ENCODE measurements around the gene USP10.

Gene USP10

GRCh38 chr16:84754956-84755672 lies 55.3 kb downstream of the USP10 start:
- TF ChIP-seq JUND (IDR thresholded peaks at IDR 0.05; ENCODE audit: low read depth) = no peak
- DNase-seq (ENCODE audit: low read depth in 1 of 2, low spot score in 1 of 2) = no peak
- in situ Hi-C loops (cut with HindIII; ENCODE audit: low pct_unique_long_range_greater_than_20kb, low sequenced_read_pairs) = no loop called here

- no peak for TF ChIP-seq JUND (IDR thresholded peaks at IDR 0.05; ENCODE audit: low read depth)
- DNase-seq (ENCODE audit: low read depth in 1 of 2, low spot score in 1 of 2) = no peak
- in situ Hi-C loops (cut with HindIII; ENCODE audit: low pct_unique_long_range_greater_than_20kb, low sequenced_read_pairs) = no loop called here
Measured at GRCh38 chr16:84756830-84757229, 57.0 kb downstream of the USP10 start.

DNA sequence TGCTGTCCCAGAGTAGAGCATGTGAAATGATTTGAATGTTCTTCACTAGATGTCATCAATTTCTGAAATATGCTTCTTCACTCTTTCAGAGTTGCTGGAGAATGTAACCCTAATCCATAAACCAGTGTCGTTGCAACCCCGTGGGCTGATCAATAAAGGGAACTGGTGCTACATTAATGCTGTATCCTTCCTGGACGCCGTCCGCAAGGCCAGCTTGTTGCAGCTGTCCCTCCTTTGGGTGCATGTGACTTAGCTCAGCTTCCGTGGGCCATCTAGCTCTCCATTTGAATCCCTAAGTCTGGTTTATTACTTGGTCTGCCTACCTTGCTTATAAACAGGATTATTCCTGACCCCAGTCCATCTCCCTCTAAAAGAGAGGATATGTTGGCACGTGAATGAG lies 58.8 kb downstream of the USP10 start:
- DNase-seq (ENCODE audit: low read depth in 1 of 2, low spot score in 1 of 2) = no peak
- in situ Hi-C loops (cut with HindIII; ENCODE audit: low pct_unique_long_range_greater_than_20kb, low sequenced_read_pairs) = no loop called here
- TF ChIP-seq JUND (IDR thresholded peaks at IDR 0.05; ENCODE audit: low read depth) = no peak

DNA sequence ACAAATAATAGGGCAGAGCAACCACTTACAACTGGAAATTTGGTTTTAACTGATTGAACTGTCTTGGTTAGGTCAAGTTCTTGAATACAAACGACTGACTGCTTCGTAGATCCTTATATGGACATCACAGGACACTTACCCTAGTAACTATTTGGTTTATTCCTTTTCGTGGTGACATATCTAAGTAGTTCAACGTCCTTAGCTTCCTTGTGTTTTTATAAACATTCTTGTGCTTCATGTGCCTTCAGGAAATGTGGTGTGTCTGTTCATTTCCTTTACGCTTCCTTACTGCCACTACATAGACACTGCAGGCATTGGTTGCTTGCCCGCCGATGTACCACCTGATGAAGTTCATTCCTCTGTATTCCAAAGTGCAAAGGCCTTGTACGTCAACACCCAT lies 59.3 kb downstream of the USP10 start:
- in situ Hi-C loops (cut with HindIII; ENCODE audit: low pct_unique_long_range_greater_than_20kb, low sequenced_read_pairs) = no loop called here
- TF ChIP-seq JUND (IDR thresholded peaks at IDR 0.05; ENCODE audit: low read depth) = no peak

GRCh38 chr16:84759906-84760305 lies 60.1 kb downstream of the USP10 start:
- no peak for TF ChIP-seq JUND (IDR thresholded peaks at IDR 0.05; ENCODE audit: low read depth)
- DNase-seq (ENCODE audit: low read depth in 1 of 2, low spot score in 1 of 2) = peak in 1 of 2 experiments; percentile 69
- in situ Hi-C loops (cut with HindIII; ENCODE audit: low pct_unique_long_range_greater_than_20kb, low sequenced_read_pairs) = no loop called here

More for the DNA sequence above, 59.3 kb downstream of the USP10 start:
- DNase-seq (ENCODE audit: low read depth in 1 of 2, low spot score in 1 of 2) = no peak

- DNase-seq (ENCODE audit: low read depth in 1 of 2, low spot score in 1 of 2) = no peak
- in situ Hi-C loops (cut with HindIII; ENCODE audit: low pct_unique_long_range_greater_than_20kb, low sequenced_read_pairs) = no loop called here
- TF ChIP-seq JUND (IDR thresholded peaks at IDR 0.05; ENCODE audit: low read depth) = no peak
Measured at GRCh38 chr16:84761448-84762368, 61.9 kb downstream of the USP10 start.

GRCh38 chr16:84763164-84763563 lies 63.4 kb downstream of the USP10 start:
- DNase-seq (ENCODE audit: low read depth in 1 of 2, low spot score in 1 of 2) = no peak
- TF ChIP-seq JUND (IDR thresholded peaks at IDR 0.05; ENCODE audit: low read depth) = no peak
- in situ Hi-C loops (cut with HindIII; ENCODE audit: low pct_unique_long_range_greater_than_20kb, low sequenced_read_pairs) = no loop called here

- DNase-seq (ENCODE audit: low read depth in 1 of 2, low spot score in 1 of 2) = no peak
- no peak for TF ChIP-seq JUND (IDR thresholded peaks at IDR 0.05; ENCODE audit: low read depth)
- in situ Hi-C loops (cut with HindIII; ENCODE audit: low pct_unique_long_range_greater_than_20kb, low sequenced_read_pairs) = no loop called here
Measured at GRCh38 chr16:84763629-84764028, 63.8 kb downstream of the USP10 start.

- TF ChIP-seq JUND (IDR thresholded peaks at IDR 0.05; ENCODE audit: low read depth) = no peak
- no peak for DNase-seq (ENCODE audit: low read depth in 1 of 2, low spot score in 1 of 2)
- in situ Hi-C loops (cut with HindIII; ENCODE audit: low pct_unique_long_range_greater_than_20kb, low sequenced_read_pairs) = no loop called here
Measured at GRCh38 chr16:84764970-84765369, 65.2 kb downstream of the USP10 start.

- TF ChIP-seq JUND (IDR thresholded peaks at IDR 0.05; ENCODE audit: low read depth) = no peak
- in situ Hi-C loops (cut with HindIII; ENCODE audit: low pct_unique_long_range_greater_than_20kb, low sequenced_read_pairs) = no loop called here
- DNase-seq (ENCODE audit: low read depth in 1 of 2, low spot score in 1 of 2) = no peak
Measured at GRCh38 chr16:84765616-84766580, 66.1 kb downstream of the USP10 start.

DNA sequence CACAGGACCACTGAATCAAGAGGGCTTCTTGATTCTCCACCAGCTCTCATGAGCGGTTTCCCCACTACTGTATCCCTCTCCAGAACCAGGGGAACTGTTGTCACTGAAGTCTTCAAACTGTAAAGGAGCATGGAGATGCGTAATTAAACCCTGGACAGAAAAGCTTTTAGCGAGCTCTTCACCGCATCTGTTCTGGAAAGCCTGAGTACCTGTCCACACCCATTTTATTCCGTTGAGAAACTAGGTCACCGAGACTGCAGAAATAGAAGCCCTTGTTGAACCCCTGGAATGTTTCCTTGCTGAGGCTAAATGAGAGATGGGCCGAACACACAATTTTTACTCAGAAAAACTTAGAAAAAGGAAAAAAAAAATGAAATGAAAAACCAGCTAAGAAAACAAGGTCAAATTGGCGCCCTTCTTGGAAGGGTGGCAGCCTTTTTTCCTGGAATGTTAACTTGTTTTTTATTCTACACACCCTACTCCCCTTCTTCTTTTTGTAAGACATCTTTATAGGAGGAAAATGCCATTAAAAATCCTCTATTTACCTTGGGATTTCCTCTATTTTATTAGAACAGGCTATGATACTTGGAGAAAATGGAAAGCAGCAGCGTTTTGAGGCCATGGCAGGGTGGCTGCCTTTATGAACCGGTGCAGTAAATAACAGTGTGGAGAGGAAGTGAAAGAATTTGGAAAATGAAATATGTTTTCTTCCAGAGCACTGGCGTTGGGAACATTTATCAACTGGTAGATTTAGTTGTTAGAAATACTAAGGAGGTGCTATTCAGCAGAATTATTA lies 67.4 kb downstream of the USP10 start:
- in situ Hi-C loops (cut with HindIII; ENCODE audit: low pct_unique_long_range_greater_than_20kb, low sequenced_read_pairs) = no loop called here
- DNase-seq (ENCODE audit: low read depth in 1 of 2, low spot score in 1 of 2) = no peak
- no peak for TF ChIP-seq JUND (IDR thresholded peaks at IDR 0.05; ENCODE audit: low read depth)
